ENCODE data around the gene COL18A1.

DNA sequence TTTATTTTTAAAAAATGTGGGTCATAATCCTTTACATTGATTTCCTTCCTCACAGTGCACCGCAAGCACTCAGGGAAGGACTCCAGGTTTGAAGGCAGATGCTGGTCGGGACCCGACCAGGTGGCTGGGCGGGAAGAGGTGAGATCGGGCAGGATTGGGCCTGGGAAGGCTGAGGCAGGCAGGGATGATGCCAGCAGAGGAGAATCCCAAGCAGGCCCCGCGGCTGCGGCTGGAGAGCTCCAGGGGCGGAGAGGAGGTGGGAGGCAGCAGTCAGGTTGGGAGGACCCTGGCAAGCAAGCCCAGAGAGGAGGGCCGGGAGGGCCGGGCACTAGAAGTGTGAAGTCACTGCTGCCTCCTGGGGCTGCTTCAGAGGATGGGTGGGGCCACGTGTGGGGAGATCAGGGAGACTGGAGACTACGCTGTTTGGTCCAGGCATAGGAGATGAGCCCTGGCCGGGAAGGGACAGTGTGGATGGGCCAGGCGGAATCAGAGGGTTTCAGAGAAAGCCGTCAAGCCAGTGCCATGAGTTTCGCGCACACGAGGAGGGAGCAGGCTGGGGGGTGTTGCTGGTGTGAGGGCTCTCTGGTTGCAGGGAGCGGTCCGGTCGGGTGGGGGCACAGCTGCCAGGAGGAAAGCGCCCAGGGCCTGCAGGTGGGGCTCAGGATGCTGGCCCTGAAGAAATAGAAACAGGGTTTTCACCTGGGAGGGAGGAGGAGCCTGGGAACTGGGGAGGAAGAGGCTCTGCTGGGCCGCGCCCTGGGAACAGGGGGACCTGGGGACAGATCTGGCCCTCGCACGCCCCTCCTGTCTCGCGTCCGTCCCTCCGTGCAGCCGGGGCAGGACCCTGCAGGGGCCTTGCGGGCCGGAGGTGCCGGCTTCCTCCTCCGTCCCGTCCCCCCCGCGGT is 888 bp upstream of the COL18A1 start:
- TF ChIP-seq POLR2A (IDR thresholded peaks at IDR 0.05; ENCODE audit: low read length) (no peak), GATA1 (IDR thresholded peaks at IDR 0.05; ENCODE audit: low read depth, low read length) (no peak)

Data from erythroblast (primary cell).